Heart left ventricle (tissue), 16 donors: ENCODE results near the gene GPX5. TPM values are rescaled to one million over a fixed set of nuclear protein-coding genes. Genes with fewer than 3 reads are reported as not detected.
"Not testable (repeated sequence)": the region's sequence is repeated elsewhere in the genome, so short reads cannot be mapped to it uniquely, and the experiment has no call there.

Experiments
- ATAC-seq, 4 donors: fragments of 200-7000 bp; cut with Tn5 transposase; one replicate each; pipeline ENCODE4 v1.9.1; 2020 to 2022; ENCODE audit warnings: moderate library complexity in 4 of 4, mild to moderate bottlenecking in 3 of 4, moderate number of reproducible peaks in 1 of 4
- DNase-seq, 5 donors: peaks; one replicate each; pipeline ENCODE4 v3.0.0-alpha.2; 2020
- H3K27ac ChIP-seq, 12 donors: fragments of 200-600 bp; sonication (generic) in 4 of 12; one replicate each; pipeline versions ENCODE4 v1.5.0 to v1.8.0; 2016 to 2022; ENCODE audit warnings: mild to moderate bottlenecking in 2 of 12
- H3K27me3 ChIP-seq, 9 donors: fragments of 200-600 bp; sonication (generic) in 2 of 9; one replicate each; pipeline versions ENCODE4 v1.5.1 to v1.8.0; 2016 to 2022; ENCODE audit warnings: mild to moderate bottlenecking in 3 of 9
- H3K36me3 ChIP-seq, 9 donors: fragments of 200-600 bp; sonication (generic) in 2 of 9; one replicate each; pipeline versions ENCODE4 v1.5.0 to v1.8.0; 2018 to 2022; ENCODE audit warnings: mild to moderate bottlenecking in 2 of 9
- H3K4me1 ChIP-seq, 12 donors: fragments of 200-600 bp; sonication (generic) in 4 of 12; one replicate each; pipeline versions ENCODE4 v1.5.0 to v1.8.0; 2016 to 2022; ENCODE audit warnings: mild to moderate bottlenecking in 3 of 12
- H3K4me3 ChIP-seq, 12 donors: fragments of 200-600 bp; sonication (generic) in 4 of 12; one replicate each; pipeline versions ENCODE4 v1.5.0 to v1.8.0; 2017 to 2022; ENCODE audit warnings: mild to moderate bottlenecking in 9 of 12, moderate library complexity in 4 of 12
- H3K9me3 ChIP-seq, 12 donors: fragments of 200-600 bp; sonication (generic) in 4 of 12; one replicate each; pipeline versions ENCODE4 v1.5.0 to v1.8.0; 2016 to 2022; ENCODE audit warnings: mild to moderate bottlenecking in 1 of 12
- CTCF ChIP-seq, 12 donors: fragments of 200-600 bp; sonication (generic) in 4 of 12; IDR thresholded peaks; one replicate each; pipeline versions ENCODE4 v1.5.0 to v1.8.0; 2018 to 2022; ENCODE audit warnings: antibody characterized with exemption in 12 of 12, mild to moderate bottlenecking in 5 of 12
- POLR2A ChIP-seq, 2 donors: fragments of 450-650 bp; IDR thresholded peaks; one replicate each; pipeline ENCODE4 v1.6.1; 2017; ENCODE audit warnings: antibody characterized with exemption in 2 of 2, mild to moderate bottlenecking in 2 of 2, moderate library complexity in 2 of 2
- WGBS, 4 donors: extraction: QIAGEN DNeasy Blood & Tissue Kit in 2 of 4; methylation state at CpG; one replicate each; pipeline versions ENCODE4 v1.1.5 to v1.1.7; 2013 to 2018; 5-methylcytosine and 5-hydroxymethylcytosine counted together
- intact Hi-C, 10 donors: fragments of 100-400 bp; cut with DNase I; formaldehyde crosslinking; loops; one replicate each; pipeline versions ENCODE4 v1.11.1 to v1.14.2; 2022
- polyA plus RNA-seq, 2 donors: library from polyadenylated mRNA; stranded (reverse); fragments of 200-250 nt; gene quantifications; one replicate each; pipeline ENCODE4 v1.2.3, GENCODE V29; 2013
- total RNA-seq, 9 donors: library from RNA; depleted of rRNA in 2 of 9; stranded (reverse); fragments of >200 nt in 2 of 9; fragmentation: NEBNext Ultra II Directional in 3 of 9; extraction: Animal tissue kit (Norgen Biotek cat#: 25700) in 3 of 9; gene quantifications; one replicate each; pipeline versions ENCODE4 v1.1.0 to v1.2.4, GENCODE V29; 2016 to 2023
- donor health status: ischemic (EF 13 %, LVEDD 7.1; RV severe dilation, severe dysfunction).
- donor health status: healthy with polysubstance abuse.
- donor health status: DM: no; HTN: yes; CAD: no.
- donor health status: DM: no; HTN: no; CAD: no.
- donor health status: ischemic (EF 25% LVEDD 6.9; RV normal size, moderate dysfunction).
- donor health status: ischemic (EF 25% LVEDD 5.7; RV mildly dilated, moderate dysfunction).
- donor health status: healthy.
- donor health status: DM: yes; HTN: yes; CAD: no.
- donor health status: ischemic (EF 35%, LVEDD 5.7; RV mildly dilated, moderate dysfunction).
- donor health status: nonischemic (EF 11% LVEDD 7.7; RV severe dilation, severe dysfunction).
- donor health status: DM: yes; HTN: yes; CAD: no.
- donor health status: PGD.
- donor health status: ischemic (EF 29% LVEDD 5.4; RV normal size, mild dysfunction).
- donor health status: nonischemic (EF 23%, LVEDD 6.1; RV moderate dilation, normal function).

Gene GPX5
- total and polyA plus RNA-seq, 11 donors: not detected

GRCh38 chr6:28496099-28496779, 29.4 kb upstream of the GPX5 start:
- no peaks in the 10 kb centered on the region for H3K36me3 ChIP-seq
- no peak for ATAC-seq
- no peak overlapping the region for H3K4me3 ChIP-seq
- H3K4me1 ChIP-seq: no peaks in the 10 kb centered on the region
- H3K27me3 ChIP-seq: peaks cover 0 to 58% (median 19%) of the 10 kb centered on the region in 9 donors
- intact Hi-C loops: no loop called here
- no peak overlapping the region for H3K27ac ChIP-seq
- 29 to 44% (median 37%) methylated on average over 2 of the region's 2 CpGs for WGBS, 4 donors
- DNase-seq: no peak
- no peaks in the 10 kb centered on the region for H3K9me3 ChIP-seq
- TF ChIP-seq POLR2A (IDR thresholded peaks at IDR 0.05) (no peak), CTCF (IDR thresholded peaks at IDR 0.05) (peak in 1 of 12 donors; percentile 5)

- intact Hi-C loops: no loop called here
- DNase-seq (no peak), ATAC-seq (no peak)
- Histone ChIP-seq H3K9me3 (no peaks in the 10 kb centered on the region), H3K4me1 (no peaks in the 10 kb centered on the region), H3K4me3 (no peak overlapping the region), H3K27ac (no peak overlapping the region), H3K27me3 (peaks cover 0 to 47% (median 15%) of the 10 kb centered on the region in 9 donors), H3K36me3 (no peaks in the 10 kb centered on the region)
- TF ChIP-seq CTCF (IDR thresholded peaks at IDR 0.05) (no peak), POLR2A (IDR thresholded peaks at IDR 0.05) (no peak)
- 48 to 81% (median 71%) methylated on average over 1 of the region's 1 CpG for WGBS, 4 donors
Measured at GRCh38 chr6:28497306-28497705, 28.4 kb upstream of the GPX5 start.

GRCh38 chr6:28497893-28498292, 27.8 kb upstream of the GPX5 start:
- 28 to 39% (median 36%) methylated on average over 3 of the region's 3 CpGs for WGBS, 4 donors
- intact Hi-C loops: no loop called here
- ATAC-seq: no peak

GRCh38 chr6:28501259-28501658, 24.4 kb upstream of the GPX5 start:
- Histone ChIP-seq H3K4me3 (no peak overlapping the region), H3K27me3 (peaks cover 0 to 18% (median 5%) of the 10 kb centered on the region in 9 donors), H3K27ac (no peak overlapping the region), H3K9me3 (no peaks in the 10 kb centered on the region), H3K36me3 (no peaks in the 10 kb centered on the region), H3K4me1 (no peaks in the 10 kb centered on the region)
- DNase-seq (no peak), ATAC-seq (no peak)
- TF ChIP-seq CTCF (IDR thresholded peaks at IDR 0.05) (no peak), POLR2A (IDR thresholded peaks at IDR 0.05) (no peak)
- WGBS, 4 donors: 85 to 88% (median 87%) methylated on average over 6 of the region's 6 CpGs
- intact Hi-C loops: no loop called here

More at GRCh38 chr6:28497893-28498292, 27.8 kb upstream of the GPX5 start:
- Histone ChIP-seq H3K9me3 (no peaks in the 10 kb centered on the region), H3K36me3 (no peaks in the 10 kb centered on the region), H3K4me1 (no peaks in the 10 kb centered on the region), H3K27me3 (peaks cover 0 to 42% (median 15%) of the 10 kb centered on the region in 9 donors), H3K27ac (no peak overlapping the region), H3K4me3 (no peak overlapping the region)
- DNase-seq: no peak
- no peak for TF ChIP-seq CTCF (IDR thresholded peaks at IDR 0.05)
- no peak for TF ChIP-seq POLR2A (IDR thresholded peaks at IDR 0.05)

GRCh38 chr6:28502136-28502535, 23.5 kb upstream of the GPX5 start:
- H3K36me3 ChIP-seq, ATAC-seq, H3K4me3 ChIP-seq, DNase-seq, H3K4me1 ChIP-seq, H3K27ac ChIP-seq, H3K9me3 ChIP-seq, intact Hi-C loops: not testable (repeated sequence)
- peaks cover 0 to 22% (median 0%) of the 10 kb centered on the region in 9 donors for H3K27me3 ChIP-seq
- 91 to 95% (median 94%) methylated on average over 3 to 35 of the region's 35 CpGs for WGBS, 4 donors

GRCh38 chr6:28502709-28503305, 22.9 kb upstream of the GPX5 start:
- DNase-seq, H3K27ac ChIP-seq, H3K36me3 ChIP-seq, H3K4me1 ChIP-seq, ATAC-seq, H3K9me3 ChIP-seq, H3K4me3 ChIP-seq, intact Hi-C loops: not testable (repeated sequence)
- WGBS, 4 donors: 61 to 72% (median 65%) methylated on average over 7 of the region's 7 CpGs
- peaks cover 0 to 16% (median 0%) of the 10 kb centered on the region in 9 donors for H3K27me3 ChIP-seq
